Tibial nerve (tissue), 4 donors: ENCODE data around the gene NDRG2. TPM values are rescaled to one million over a fixed set of nuclear protein-coding genes. Genes with fewer than 3 reads are reported as not detected.
A peak's percentile ranks its signal among the peaks of the same experiment; 100 is the strongest.

Experiments used
- DNase-seq, 2 donors: peaks; one replicate each; pipeline ENCODE4 v3.0.0-alpha.2; 2019; ENCODE audit warnings: low spot score in 2 of 2
- H3K27ac ChIP-seq, 4 donors: fragments of 200-600 bp; sonication (generic) in 3 of 4; one replicate each; pipeline ENCODE4 v1.5.1; 2017 to 2019; ENCODE audit warnings: mild to moderate bottlenecking in 1 of 4
- H3K27me3 ChIP-seq, 2 donors: fragments of 200-600 bp; sonication (generic) in 1 of 2; one replicate each; pipeline versions ENCODE4 v1.5.1 to v1.6.0; 2017 to 2019
- H3K36me3 ChIP-seq, 3 donors: fragments of 200-600 bp; sonication (generic); one replicate each; pipeline ENCODE4 v1.5.1; 2018 to 2019
- H3K4me1 ChIP-seq, 4 donors: fragments of 200-600 bp; sonication (generic) in 3 of 4; one replicate each; pipeline ENCODE4 v1.5.1; 2017 to 2019
- H3K4me3 ChIP-seq, 4 donors: fragments of 200-600 bp; sonication (generic) in 3 of 4; one replicate each; pipeline ENCODE4 v1.5.1; 2017 to 2019; ENCODE audit warnings: mild to moderate bottlenecking in 1 of 4, moderate library complexity in 1 of 4
- H3K9me3 ChIP-seq, 4 donors: fragments of 200-600 bp; sonication (generic) in 3 of 4; one replicate each; pipeline ENCODE4 v1.5.1; 2017 to 2019
- EP300 ChIP-seq, 2 donors: sonication (generic); formaldehyde crosslinking; IDR thresholded peaks; one replicate each; pipeline ENCODE4 v1.6.1; 2017; ENCODE audit warnings: antibody characterized with exemption in 2 of 2, mild to moderate bottlenecking in 1 of 2
- POLR2A ChIP-seq, 2 donors: fragments of 450-650 bp; IDR thresholded peaks; one replicate each; pipeline ENCODE4 v1.6.1; 2017; ENCODE audit warnings: antibody characterized with exemption in 2 of 2, mild to moderate bottlenecking in 2 of 2, moderate library complexity in 2 of 2
- WGBS, 2 donors: methylation state at CpG; one replicate each; pipeline ENCODE4 v1.1.5; 2018; 5-methylcytosine and 5-hydroxymethylcytosine counted together
- total RNA-seq, 4 donors: library from RNA; depleted of rRNA; stranded (reverse); fragments of >200 nt; gene quantifications; one replicate each; pipeline ENCODE4 v1.1.0, GENCODE V29; 2016
- TF ChIP-seq, protein P1 (sequence below), 5 experiments: fragments of 200-600 bp in 3 of 5; fragments of 450-650 bp in 2 of 5; sonication (generic) in 3 of 5; IDR thresholded peaks; one replicate each; pipeline ENCODE4 v1.5.1; 2016 to 2019; ENCODE audit warnings: antibody characterized with exemption in 5 of 5, mild to moderate bottlenecking in 3 of 5, moderate library complexity in 2 of 5

The NDRG2 gene
- total RNA-seq, 4 donors from 2014 or later, result 370 to 971 (median 750) TPM

- Histone ChIP-seq H3K36me3 (no peaks in the 10 kb centered on the region), H3K27ac (peak overlapping the region in 3 of 4 donors; percentile 32 to 81 (median 52)), H3K27me3 (no peaks in the 10 kb centered on the region), H3K9me3 (no peaks in the 10 kb centered on the region), H3K4me3 (no peak overlapping the region), H3K4me1 (peaks cover 0 to 74% (median 6%) of the 10 kb centered on the region in 4 donors)
- no peak for TF ChIP-seq EP300 (IDR thresholded peaks at IDR 0.05)
- TF ChIP-seq, protein P1, sequence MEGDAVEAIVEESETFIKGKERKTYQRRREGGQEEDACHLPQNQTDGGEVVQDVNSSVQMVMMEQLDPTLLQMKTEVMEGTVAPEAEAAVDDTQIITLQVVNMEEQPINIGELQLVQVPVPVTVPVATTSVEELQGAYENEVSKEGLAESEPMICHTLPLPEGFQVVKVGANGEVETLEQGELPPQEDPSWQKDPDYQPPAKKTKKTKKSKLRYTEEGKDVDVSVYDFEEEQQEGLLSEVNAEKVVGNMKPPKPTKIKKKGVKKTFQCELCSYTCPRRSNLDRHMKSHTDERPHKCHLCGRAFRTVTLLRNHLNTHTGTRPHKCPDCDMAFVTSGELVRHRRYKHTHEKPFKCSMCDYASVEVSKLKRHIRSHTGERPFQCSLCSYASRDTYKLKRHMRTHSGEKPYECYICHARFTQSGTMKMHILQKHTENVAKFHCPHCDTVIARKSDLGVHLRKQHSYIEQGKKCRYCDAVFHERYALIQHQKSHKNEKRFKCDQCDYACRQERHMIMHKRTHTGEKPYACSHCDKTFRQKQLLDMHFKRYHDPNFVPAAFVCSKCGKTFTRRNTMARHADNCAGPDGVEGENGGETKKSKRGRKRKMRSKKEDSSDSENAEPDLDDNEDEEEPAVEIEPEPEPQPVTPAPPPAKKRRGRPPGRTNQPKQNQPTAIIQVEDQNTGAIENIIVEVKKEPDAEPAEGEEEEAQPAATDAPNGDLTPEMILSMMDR (IDR thresholded peaks at IDR 0.05), result no peak
- no peak for TF ChIP-seq POLR2A (IDR thresholded peaks at IDR 0.05)
- whole genome bisulfite sequencing, 2 donors, result 43% methylated on average over 8 of the region's 8 CpGs
- DNase-seq, result no peak
Measured at GRCh38 chr14:21059842-21060613, 35.2 kb upstream of the NDRG2 start.

- DNase-seq, result no peak
- Histone ChIP-seq H3K27ac (peak overlapping the region in 2 of 4 donors; percentile 31 to 50), H3K36me3 (no peaks in the 10 kb centered on the region), H3K27me3 (no peaks in the 10 kb centered on the region), H3K9me3 (no peaks in the 10 kb centered on the region), H3K4me3 (no peak overlapping the region), H3K4me1 (peaks cover 0 to 74% (median 6%) of the 10 kb centered on the region in 4 donors)
- 70 to 81% methylated on average over 5 of the region's 5 CpGs for WGBS, 2 donors
- TF ChIP-seq POLR2A (IDR thresholded peaks at IDR 0.05) (no peak), EP300 (IDR thresholded peaks at IDR 0.05) (no peak)
- TF ChIP-seq, protein P1 (IDR thresholded peaks at IDR 0.05), result no peak
Measured at GRCh38 chr14:21058903-21059302, 34.0 kb upstream of the NDRG2 start.

GRCh38 chr14:21057803-21058675 lies 33.2 kb upstream of the NDRG2 start, which contains the start of gene RNASE8:
RNASE8 (plus strand) TSS chr14:21057822; CDS start chr14:21057893, 71 bp downstream.
- Histone ChIP-seq H3K27me3 (no peaks in the 10 kb centered on the region), H3K4me1 (peaks cover 0 to 65% (median 4%) of the 10 kb centered on the region in 4 donors), H3K4me3 (no peak within 1 kb of the TSS), H3K27ac (peak within 1 kb of the TSS in 2 of 4 donors; percentile 31 to 50), H3K9me3 (no peaks in the 10 kb centered on the region), H3K36me3 (no peaks in the 10 kb centered on the region)
- TF ChIP-seq EP300 (IDR thresholded peaks at IDR 0.05), result no peak
- TF ChIP-seq, protein P1 (IDR thresholded peaks at IDR 0.05), result peak in 1 of 5 experiments; percentile 34
- WGBS, 2 donors, result 42 to 45% methylated on average over 7 to 8 of the region's 8 CpGs
- DNase-seq, result no peak

DNA sequence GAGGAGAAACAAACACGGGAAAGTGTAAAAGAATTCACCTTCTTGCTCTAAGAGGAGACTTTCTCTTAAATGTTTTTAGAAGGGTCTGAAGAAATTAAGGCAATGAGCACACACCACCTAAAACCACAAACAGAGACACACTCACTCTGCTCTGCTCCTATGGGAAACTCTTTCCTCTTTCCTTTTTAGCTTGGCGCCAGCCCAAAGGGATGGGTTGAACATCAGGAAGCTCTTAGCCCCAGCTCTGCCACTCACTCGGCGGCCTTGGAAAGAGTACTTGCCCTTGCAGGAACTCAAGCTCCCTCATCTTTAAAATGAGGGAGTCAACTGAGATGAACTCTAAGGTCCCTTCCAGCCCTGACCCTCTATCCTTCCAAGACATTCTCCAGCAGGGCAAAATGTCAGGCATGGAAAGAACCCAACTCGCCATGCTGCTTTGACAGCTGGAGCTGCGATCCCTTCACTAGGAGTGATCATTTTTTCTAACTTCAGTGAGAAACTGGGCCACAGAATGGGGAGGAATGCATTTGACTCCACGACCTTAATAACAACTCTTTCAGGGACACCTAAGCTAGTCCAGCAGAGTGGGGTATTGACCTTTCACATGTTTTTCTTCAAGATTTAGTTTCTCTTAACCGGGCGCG lies 31.8 kb upstream of the NDRG2 start:
- Histone ChIP-seq H3K27ac (no peak overlapping the region), H3K4me3 (no peak overlapping the region), H3K27me3 (no peaks in the 10 kb centered on the region), H3K4me1 (peaks cover 0 to 56% (median 4%) of the 10 kb centered on the region in 4 donors), H3K36me3 (no peaks in the 10 kb centered on the region), H3K9me3 (no peaks in the 10 kb centered on the region)
- TF ChIP-seq, protein P1 (IDR thresholded peaks at IDR 0.05), result no peak
- TF ChIP-seq EP300 (IDR thresholded peaks at IDR 0.05), result no peak
- TF ChIP-seq POLR2A (IDR thresholded peaks at IDR 0.05), result no peak
- WGBS, 2 donors, result 64 to 70% methylated on average over 10 of the region's 10 CpGs
- peak; percentile 54 to 66 for DNase-seq
